ENCODE data around the gene INTS6.
"Not testable (repeated sequence)": the region's sequence is repeated elsewhere in the genome, so short reads cannot be mapped to it uniquely, and the experiment has no call there.

INTS6 gene

DNA sequence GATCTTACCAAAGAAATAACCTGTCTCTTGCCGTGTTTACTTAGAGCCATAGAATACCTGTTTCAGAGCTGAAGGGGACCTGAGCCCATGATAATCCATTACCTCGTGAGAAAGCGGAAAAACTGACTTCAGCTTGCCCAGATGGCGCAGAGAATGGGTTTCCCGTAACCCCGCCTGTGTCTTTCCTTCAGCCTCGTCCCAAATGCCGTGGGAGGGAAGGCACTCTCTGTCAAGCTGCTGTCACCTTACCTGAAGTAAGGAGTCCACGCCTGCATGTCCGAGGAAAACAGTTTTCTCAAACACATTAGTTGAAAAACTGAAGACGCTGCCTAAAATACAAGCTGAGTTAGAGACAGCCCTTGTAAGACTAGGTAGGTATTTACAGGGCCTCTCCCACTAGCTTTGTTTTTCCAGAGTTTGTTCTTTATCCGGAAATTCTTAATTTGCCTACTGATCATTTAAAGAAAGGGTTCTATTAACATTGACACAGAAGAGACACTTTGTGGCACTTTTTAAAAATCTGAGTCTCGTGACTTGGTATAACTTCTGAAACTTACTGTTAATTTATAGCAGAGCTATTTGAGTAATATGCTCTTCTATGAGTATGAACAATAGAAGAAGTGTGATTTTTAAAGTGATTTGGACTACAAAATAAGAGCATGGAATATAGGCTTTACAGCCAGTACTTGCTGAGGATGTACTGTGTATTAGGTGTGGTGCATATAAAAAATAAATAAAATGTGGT lies 1.3 kb upstream of the INTS6 start:
- no peak for DNase-seq

DNA sequence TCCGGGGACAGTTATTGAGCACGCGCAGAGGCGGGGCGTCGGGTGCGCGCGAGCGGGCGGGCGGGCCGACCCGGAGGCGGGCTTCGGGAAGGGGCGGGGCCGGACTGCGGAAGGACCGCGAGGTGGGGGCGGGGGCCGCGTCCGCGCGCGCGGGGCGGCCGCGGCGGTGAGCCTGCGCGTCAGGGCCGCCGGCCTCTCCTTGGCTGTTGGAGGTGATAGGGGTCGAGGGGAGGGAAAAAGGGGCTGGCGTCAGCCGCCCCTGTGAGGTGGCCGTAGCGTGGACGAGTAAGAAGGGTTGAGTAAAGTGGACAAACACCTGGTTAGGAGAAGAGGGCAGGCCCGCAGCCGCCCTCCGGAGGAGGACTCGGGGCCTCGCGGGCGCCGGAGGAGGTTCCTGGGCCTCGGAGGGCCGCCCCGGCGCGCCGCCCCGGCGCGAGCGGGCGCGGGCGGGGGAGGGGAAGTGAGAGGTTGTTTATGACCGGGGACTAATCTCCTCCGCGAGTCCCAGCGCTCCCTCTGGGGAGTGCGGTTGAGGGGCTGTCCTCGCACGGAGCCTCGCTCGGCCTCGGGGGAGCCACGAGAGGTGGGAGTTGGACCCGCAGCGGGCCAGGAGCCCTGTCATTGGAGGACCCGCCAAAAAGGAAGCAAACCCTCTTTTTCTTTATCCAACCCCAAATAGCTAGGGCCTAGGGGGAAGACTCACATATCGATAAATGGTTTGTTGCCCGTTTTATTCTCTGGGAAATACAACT lies 547 bp upstream of the INTS6 start:
- DNase-seq: peak; percentile 51

DNA sequence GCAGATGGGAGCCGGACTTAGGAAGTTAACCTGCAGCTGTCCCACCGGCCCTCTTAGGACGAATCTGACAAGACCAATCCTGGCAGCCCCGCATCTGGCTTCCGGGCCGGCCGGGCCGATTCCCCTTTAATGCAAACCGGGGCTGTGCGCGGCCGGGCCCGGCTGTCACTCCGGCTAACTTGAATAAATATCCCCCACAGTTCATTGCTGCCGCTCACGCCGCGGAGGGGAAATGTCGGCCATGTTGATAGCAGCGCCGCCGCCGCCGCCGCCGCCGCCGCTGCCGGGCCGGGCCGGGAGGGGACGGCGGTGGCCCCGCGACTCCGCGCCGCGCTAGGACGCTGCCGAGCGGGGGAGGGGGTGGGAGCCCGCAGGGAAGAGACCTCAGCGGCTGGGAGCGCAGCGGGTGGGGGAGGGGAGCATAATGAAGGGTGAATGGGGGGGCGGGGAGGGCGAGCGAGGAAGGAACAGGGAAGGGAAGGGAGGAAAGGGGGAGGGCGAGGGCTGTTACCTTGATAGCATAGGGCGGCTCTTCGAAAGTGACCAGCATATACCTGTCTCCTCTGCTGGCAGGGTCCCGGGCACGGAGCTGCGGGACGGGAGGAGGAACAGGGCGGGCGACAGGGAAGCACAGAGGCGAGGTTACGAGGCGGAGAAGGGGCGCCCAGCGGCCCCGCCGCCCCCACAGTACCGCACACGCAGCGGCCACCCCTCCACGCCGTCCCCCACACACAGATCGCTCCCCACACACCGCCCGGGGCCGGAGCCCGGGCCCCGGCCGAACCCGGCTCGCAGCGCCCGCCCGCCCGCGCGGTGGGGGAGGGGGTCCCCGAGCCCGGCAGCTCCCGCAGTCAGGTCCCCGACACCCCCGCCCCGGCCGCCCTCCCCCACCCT lies 1.1 kb downstream of the INTS6 start:
- DNase-seq: peak; percentile 30

DNA sequence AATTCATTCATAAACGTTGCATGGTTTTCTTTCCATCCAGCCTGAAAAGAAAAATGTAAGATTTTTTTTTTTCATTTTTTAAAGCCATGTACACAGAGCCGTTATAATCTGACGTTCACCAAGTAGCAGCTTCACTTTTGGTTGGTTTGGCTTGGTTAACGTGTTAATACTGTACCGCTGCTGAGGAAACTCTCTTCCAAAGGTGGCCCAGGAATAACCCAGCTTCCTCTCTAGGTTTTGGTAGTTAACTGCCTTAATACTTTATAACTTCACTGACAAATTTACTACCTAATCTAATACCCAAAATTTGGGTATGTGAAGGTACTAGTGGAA lies 1.7 kb downstream of the INTS6 start:
- DNase-seq: no peak

DNA sequence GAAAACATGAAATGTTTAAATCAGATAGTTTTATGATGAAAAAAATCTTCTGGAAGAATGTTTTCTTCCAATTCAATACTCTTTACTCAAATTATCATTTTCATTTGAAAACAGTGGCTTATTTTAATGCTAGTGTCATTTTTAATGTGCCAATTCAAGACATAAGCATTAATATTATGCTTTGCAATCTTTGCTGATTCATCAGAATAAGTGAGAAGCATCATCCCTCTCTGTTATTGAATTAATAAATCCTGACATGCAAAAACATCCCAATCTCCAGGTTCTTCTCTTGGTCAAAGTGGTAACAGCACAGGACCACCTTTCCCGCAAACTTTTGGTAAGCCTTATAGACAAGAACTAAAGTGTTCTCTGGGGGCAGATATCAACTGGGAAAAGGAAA lies 3.8 kb downstream of the INTS6 start:
- no peak for DNase-seq

DNA sequence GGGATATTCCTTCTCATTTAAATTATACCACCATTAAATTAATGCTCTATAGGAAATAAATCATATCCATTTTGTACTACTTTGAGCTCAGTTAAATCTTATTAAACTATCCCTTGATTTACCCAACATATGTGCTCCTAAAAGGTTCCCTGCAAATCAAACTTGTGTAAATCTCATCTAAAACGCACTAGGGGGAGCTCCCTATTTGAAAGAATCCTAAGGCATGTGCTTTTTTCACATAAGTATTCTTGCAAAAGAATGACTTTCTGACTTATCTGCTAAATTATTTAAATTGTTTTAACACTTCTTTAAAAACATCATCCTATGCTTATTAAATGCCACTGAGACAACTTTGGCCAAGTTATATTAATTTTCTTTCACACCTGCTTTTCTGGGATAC lies 7.9 kb downstream of the INTS6 start:
- DNase-seq: no peak

DNA sequence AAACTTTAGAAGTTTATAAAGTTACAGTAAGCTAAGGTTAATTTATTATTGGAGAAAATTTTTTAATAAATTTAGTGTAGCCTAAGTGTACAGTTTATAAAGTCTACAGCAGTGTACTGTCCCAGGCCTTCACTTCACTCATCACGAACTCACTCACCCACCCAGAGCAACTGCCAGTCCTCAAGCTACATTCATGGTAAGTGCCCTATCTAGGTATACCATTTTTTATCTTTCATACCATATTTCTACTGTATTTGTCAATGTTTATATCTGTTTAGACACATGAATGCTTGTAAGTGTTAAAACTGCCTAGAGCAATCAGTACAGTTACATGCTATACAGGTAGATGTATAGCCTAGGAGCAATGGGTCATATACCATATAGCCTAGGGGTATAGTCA lies 12.5 kb downstream of the INTS6 start:
- DNase-seq: no peak

DNA sequence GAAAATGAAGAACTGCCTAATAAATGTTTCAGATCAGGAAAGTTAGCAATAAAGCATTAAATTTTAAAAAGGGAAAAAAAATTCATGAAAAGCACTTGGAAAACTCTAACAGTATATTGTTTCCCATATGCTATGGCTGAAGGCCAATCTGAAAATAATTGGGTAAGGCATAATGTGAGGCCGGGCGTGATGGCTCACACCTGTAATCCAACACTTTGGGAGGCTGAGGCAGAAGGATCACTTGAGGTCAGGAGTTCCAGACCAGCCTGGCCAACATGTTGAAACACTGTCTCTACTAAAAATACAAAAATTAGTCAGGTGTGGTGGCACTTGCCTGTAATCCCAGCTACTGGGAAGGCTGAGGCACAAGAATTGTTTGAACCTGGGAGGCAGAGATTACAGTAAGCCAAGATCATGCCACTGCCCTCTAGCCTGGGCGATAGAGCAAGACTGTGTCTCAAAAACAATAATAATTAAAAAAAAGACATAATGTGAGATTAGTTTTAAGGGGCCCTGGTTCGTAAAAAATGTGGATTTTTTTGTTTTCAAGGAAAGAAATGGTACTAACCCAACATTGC lies 15.2 kb downstream of the INTS6 start:
- no peak for DNase-seq

DNA sequence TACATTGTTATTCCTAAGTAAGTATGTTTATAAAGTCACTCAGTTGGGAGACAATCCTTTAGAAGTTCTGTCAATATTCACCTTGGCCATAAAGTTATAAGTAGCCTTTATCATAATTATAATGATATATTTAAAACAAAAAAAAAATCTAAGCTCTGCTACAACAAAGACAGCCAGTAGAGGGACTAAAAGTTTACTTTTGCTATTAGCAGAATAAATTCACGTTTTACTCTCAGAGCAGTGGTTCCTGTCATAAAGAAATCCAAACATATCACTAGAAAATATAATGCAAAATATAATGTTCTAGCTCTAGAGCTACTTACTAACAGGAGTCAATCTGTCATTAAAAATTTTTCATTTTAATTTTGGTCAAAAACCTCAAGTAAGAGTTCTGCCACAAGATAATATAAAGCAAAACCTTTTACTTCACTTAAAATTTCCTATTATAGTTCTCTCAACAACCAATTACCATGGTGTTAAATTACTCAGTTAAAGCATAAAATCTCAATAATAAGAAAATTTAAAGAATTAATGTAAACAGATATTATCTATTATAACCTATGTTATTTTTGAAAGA lies 17.7 kb downstream of the INTS6 start:
- DNase-seq: no peak

DNA sequence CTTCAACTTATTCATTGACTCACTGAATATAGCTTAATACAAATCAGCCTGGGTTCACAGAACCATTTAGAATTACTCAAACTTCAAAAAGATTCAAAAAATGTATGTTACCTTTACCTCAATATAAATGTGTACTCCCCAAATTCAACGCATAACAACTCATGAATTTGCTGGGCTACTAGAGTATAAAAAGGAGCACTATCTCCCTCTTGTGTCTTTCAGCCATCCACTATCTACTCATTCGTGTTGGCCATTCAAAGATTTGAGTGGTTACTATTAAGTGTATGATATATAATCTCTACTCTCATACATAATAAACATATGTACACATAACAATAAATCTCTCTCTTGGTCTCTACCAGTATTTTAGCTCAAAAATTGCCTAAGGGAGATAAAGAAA lies 20.3 kb downstream of the INTS6 start:
- no peak for DNase-seq

DNA sequence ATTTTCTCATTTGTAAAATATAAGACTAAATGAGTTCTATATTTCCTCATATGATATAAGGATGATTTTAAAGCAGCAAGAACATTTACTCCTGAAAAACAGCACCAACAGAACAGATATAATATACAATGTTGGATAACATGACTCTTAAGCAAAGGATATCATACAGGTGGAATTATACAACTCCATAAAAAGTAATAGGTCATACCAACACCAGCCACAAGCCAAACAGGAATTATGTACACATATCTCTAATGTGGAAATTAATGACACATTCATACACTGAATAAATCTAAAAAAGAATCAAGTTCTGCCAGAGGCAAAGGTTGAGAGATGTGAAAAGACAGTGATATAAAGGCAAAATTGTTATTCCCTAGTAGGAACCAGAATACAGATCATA lies 25.9 kb downstream of the INTS6 start:
- no peak for DNase-seq

DNA sequence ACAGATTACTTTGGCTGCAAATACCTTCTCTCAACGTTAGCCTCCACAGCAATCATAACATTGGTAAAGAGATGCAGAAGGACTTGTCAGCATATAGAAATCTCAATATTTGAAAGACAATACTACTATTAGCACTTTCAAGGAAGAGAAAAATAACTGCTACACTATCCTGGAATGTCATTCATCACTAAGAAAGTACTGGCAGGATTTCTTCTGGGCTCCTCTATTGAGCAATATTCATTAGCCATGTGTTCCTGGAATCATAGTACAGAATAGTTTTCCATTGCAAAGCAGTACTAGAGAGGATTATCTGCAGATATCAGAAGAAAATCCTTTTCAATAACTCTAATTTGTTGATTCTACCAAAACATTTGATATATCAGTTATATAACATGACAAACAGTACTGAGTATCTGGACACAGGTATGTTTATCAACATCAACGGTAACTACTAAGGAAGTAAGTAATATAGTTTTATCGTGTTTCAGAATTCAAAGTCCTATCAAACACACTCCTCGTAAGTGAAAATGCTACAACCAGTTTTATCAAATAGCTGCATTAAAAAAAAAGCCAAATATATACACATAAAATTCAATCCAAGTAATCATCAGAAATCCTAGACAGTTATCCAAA lies 27.3 kb downstream of the INTS6 start:
- DNase-seq: no peak

DNA sequence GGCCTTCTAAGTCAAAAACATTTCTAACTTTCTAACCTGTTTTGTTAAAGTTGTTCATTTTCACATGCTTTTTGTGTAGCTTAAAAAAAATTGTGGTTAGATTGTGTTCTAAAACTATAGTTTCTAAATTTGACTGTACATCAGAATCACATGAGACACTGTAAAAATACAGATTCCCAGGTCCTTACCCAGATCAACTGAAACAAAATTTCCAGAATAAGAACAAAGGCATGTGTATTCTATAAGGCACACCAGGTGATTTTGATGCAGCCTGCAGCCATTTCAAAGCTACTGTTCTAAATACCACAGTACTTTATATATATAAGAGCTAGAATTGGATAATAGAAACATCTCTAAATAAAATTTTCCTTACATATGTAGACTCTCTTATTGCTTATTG lies 29.1 kb downstream of the INTS6 start:
- DNase-seq: no peak

DNA sequence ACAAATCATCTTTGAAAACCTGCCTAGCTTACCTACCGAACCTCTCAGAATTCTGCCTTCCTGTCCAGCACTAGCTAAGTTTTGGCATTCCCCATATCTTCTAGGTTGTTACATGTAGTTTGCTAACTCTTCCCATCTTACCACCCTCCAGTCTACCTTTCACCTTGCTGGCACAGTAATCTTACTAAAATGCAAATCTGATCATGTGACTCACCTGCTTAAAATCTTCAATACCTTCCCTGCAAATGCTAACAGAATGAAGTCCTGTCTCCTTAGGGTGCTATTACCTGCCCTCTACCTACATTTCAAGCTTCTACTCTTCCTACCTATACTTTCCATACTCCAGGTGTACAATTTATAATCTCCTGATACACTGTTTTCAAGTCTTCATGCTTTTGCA lies 30.4 kb downstream of the INTS6 start:
- DNase-seq: no peak

DNA sequence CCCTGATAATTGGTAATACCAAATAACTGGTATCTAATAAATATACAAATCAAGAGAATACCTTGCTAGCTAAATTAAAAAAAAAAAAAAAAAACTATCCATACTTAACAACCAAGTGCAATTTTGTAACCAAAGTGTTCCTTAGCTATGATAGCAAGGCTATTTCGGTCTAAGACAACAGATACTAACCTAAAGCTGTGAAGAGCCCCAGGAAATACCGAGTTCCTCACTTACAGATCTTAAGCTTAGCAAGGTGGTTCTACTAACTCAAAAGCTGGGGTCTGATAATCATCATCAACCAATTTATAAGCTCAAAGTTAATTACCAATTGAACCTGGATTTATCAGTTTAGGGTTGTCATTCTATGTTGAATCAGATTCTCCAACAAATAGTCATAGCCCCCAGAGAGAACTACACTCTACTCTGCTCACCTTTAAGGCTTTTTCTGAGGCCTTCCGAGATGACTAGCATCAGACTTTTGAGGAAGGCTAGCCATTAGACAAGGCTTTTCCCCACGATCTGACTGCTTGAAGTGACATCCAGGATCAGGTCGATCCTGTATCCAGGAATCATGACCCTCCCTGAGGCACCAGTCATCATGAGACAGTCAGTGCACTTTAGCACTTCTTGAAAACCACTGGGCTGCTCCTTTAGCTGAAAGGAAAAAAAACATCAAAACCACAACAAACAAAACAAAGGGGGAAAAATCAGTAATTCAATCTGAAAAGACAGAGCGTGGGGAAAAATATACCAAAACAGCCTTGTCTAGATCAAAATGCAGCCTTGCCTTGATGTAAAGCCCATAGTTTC lies 31.9 kb downstream of the INTS6 start:
- no peak for DNase-seq

DNA sequence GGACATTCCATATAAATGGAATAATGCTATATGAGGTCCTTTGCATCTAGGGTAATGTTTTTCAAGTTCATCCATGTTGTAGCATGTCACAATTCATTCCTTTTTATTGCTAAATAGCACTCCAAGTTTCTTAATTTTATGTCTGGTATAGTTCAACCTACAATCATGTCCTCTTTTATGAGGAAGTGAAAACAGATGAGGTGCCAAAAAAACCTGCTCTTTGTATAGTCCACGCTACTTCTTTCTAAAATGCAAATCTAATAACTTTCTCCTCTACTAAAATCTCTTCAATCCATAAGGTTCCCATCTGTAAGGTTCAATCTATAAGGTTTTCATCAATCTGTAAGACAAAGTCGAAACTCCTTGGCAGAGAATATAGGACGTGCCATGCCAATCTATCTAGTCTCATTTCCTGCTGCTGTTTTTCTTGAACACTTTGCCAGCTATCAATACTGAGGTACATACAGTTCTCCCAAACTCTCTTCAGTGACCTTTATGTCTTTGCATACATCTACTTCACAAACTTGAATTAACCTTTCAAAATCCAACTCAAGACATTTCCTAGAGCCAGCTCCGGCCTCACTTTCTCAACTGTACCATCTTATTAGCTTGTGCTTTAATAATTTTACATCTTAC lies 33.7 kb downstream of the INTS6 start:
- DNase-seq: no peak

DNA sequence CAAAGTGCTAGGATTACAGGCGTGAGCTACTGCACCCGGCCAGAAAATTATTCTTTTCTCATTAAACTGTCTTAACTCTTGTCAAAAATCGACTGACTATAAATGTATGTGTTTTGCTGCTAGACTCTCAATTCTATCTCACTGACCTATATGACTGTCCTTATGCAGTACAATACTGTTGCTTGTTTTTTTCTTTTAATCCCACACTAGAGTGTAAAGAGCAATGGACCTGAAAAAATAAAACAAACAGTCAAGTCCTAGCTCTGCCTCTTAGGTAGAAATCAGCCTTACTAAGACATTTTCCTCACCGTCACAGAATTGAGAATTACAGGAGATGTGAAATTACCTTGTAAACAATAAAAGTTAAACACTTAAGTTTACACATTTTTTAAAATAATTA lies 35.1 kb downstream of the INTS6 start:
- no peak for DNase-seq

DNA sequence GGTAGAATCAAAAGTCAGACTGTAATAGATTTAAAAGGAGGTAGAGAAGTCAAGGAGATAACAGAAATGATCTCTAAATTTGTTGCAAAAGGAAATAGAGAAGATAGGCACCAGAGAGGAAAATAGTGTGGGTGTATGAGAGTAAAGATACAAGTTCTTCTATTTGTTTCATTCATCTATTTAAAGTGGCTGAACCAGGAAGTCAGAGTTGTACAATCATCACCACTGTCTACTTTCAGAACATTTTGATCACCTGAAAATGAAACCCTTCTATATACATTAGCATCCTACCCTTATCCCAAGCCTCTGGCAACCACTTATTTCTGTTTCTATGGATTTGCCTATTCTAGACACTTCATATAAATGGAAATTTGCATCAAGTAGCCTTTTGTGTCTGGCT lies 36.7 kb downstream of the INTS6 start:
- DNase-seq: no peak

DNA sequence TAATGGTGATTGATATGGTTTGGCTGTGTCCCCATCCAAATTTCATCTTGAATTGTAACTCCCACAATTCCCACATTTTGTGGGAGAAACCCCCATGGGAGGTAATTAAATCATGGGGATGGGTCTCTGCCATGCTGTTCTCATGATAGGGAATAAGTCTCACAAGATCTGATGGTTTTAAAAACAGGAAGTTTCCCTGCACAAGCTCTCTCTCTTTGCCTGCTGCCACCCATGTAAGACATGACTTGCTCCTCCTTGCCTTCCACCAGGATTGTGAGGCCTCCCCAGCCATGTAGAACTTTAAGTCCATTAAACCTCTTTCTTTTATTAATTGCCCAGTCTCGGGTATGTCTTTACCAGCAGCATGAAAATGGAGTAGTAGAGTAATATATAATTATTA lies 37.5 kb downstream of the INTS6 start:
- not testable (repeated sequence) for DNase-seq

DNA sequence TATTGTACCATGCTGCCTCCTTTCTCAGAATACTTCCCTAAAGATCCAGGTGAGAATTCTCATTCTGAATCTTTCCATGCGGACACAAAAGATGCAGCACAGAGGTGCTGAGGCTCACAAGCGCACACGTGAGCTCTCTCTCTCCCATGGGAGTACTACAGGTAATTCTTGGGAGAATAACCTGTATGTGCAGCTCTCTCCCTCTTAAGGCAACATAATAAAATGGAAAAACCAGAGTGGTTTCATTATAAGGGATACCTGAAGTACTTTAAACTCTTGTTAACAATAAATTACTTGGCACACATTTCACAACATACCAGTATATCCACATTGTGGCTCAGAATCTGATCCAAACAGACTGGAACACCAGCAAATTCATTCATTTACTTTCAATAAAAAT lies 40.4 kb downstream of the INTS6 start:
- DNase-seq: no peak

DNA sequence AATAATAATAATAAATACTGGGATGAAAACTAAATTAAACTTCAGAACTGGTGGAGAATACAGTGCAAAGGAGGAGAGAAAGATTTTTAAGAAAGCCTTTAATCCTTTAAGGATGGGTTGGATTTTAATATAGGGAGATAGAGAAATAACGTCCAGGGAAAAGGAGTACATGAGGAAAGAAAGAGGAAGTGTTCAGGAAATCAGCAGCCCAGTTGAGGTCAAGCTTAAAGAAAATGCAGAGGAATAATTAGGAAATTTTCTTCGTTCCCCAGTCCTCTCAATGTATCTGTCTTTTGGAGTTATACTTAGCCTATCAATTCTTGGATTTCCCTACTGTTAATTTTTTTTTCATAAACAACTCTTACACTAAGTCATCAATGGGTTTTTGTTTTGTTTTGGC lies 47.7 kb downstream of the INTS6 start:
- DNase-seq: no peak
